B cell (primary cell): Measurements from ENCODE around the gene C17orf113. TPM values are rescaled to one million over a fixed set of nuclear protein-coding genes. Genes with fewer than 3 reads are reported as not detected.

ENCODE experiments used
- ATAC-seq: fragments of 200-7000 bp; cut with Tn5 transposase; one replicate; pipeline ENCODE4 v1.10.0; 2021; ENCODE audit warnings: low read depth, mild to moderate bottlenecking, moderate number of reproducible peaks, moderate library complexity
- CTCF ChIA-PET: fragments of 350-600 bp; sonication (Branson Sonifier 250); formaldehyde crosslinking; loops from one replicate; lab custom pipeline; 2021; ENCODE audit warnings: antibody characterized with exemption, inconsistent platforms; lab: Charles Lee
- POLR2A ChIA-PET: fragments of 350-600 bp; sonication (Branson Sonifier 250); formaldehyde crosslinking; loops from one replicate; lab custom pipeline; 2021; ENCODE audit warnings: antibody characterized with exemption; lab: Charles Lee
- DNase-seq: peaks from one replicate; pipeline ENCODE4 v3.0.0; 2013
- H2AFZ ChIP-seq: 2 replicates; pipeline ENCODE4 v1.6.1; 2012; ENCODE audit warnings: mild to moderate bottlenecking, low read depth, low read length; ENCODE audit not compliant: insufficient read depth, poor library complexity, severe bottlenecking
- H3K27ac ChIP-seq, 2 donors: 1 replicate in 1 of 2; 2 replicates in 1 of 2; pipeline ENCODE4 v1.5.1; 2012 to 2013; ENCODE audit warnings: low read length in 2 of 2, mild to moderate bottlenecking in 2 of 2, moderate library complexity in 1 of 2
- H3K27me3 ChIP-seq, 4 experiments: fragments of 200-600 bp in 1 of 4; sonication (generic) in 1 of 4; replicated peaks in 1 of 4; 1 replicate in 2 of 4; 2 replicates in 2 of 4; pipeline versions ENCODE4 v1.6.1 to v1.7.0; 2013 to 2016; ENCODE audit warnings: low read length in 3 of 4, mild to moderate bottlenecking in 2 of 4, mixed read lengths in 1 of 4, moderate library complexity in 1 of 4; ENCODE audit not compliant: insufficient read depth in 4 of 4, control insufficient read depth in 3 of 4; ENCODE audit errors: control extremely low read depth in 1 of 4
- H3K36me3 ChIP-seq, 2 experiments: replicated peaks in 1 of 2; 1 replicate in 1 of 2; 2 replicates in 1 of 2; pipeline versions ENCODE4 v1.6.1 to v1.7.1; 2013; ENCODE audit warnings: low read length in 1 of 2; ENCODE audit not compliant: insufficient read depth in 2 of 2, control insufficient read depth in 1 of 2; ENCODE audit errors: control extremely low read depth in 1 of 2, extremely low read depth in 1 of 2
- H3K4me1 ChIP-seq, 2 donors: fragments of 200-600 bp in 1 of 2; sonication (generic) in 1 of 2; 1 replicate in 1 of 2; 2 replicates in 1 of 2; pipeline versions ENCODE4 v1.5.1 to v1.6.1; 2013 to 2017; ENCODE audit warnings: low read length in 2 of 2; ENCODE audit not compliant: control insufficient read depth in 2 of 2, insufficient read depth in 2 of 2
- H3K4me2 ChIP-seq: replicated peaks from 2 replicates; pipeline ENCODE3; 2012; ENCODE audit warnings: mild to moderate bottlenecking, low read depth, low read length; ENCODE audit not compliant: poor library complexity, severe bottlenecking
- H3K4me3 ChIP-seq, 5 experiments: fragments of 200-600 bp in 1 of 5; sonication (generic) in 1 of 5; 1 replicate in 3 of 5; 2 replicates in 2 of 5; pipeline versions ENCODE4 v1.5.1 to v1.7.0; 2011 to 2016; ENCODE audit warnings: low read length in 4 of 5, mild to moderate bottlenecking in 4 of 5, low read depth in 2 of 5, control low read depth in 1 of 5, moderate library complexity in 1 of 5; ENCODE audit not compliant: insufficient read depth in 1 of 5; ENCODE audit errors: control extremely low read depth in 1 of 5, extremely low read depth in 1 of 5
- H3K79me2 ChIP-seq: fragments of 200-600 bp; sonication (generic); one replicate; pipeline ENCODE4 v1.6.0; 2016; ENCODE audit warnings: low read length; ENCODE audit not compliant: control insufficient read depth, insufficient read depth
- H3K9ac ChIP-seq: fragments of 200-600 bp; sonication (generic); 2 replicates; pipeline ENCODE4 v1.6.1; 2017; ENCODE audit warnings: mild to moderate bottlenecking, low read length, moderate library complexity
- H3K9me3 ChIP-seq, 3 donors: one replicate each; pipeline versions ENCODE4 v1.6.1 to v1.7.1; 2013; ENCODE audit warnings: low read length in 2 of 3; ENCODE audit not compliant: control insufficient read depth in 2 of 3, insufficient read depth in 1 of 3; ENCODE audit errors: control extremely low read depth in 1 of 3
- H4K20me1 ChIP-seq: 2 replicates; pipeline ENCODE4 v1.6.0; 2012; ENCODE audit warnings: mild to moderate bottlenecking, low read length; ENCODE audit not compliant: insufficient read depth, control insufficient read depth, poor library complexity, severe bottlenecking
- H3K27ac Mint-ChIP-seq: one replicate; pipeline ENCODE4 v1.8.0; 2021; ENCODE audit warnings: mixed read lengths
- H3K27me3 Mint-ChIP-seq: one replicate; pipeline ENCODE4 v1.8.0; 2021; ENCODE audit warnings: mixed read lengths
- H3K4me1 Mint-ChIP-seq: one replicate; pipeline ENCODE4 v1.8.0; 2021; ENCODE audit warnings: mixed read lengths
- H3K4me3 Mint-ChIP-seq: one replicate; pipeline ENCODE4 v1.8.0; 2021; ENCODE audit warnings: mixed read lengths
- H3K9me3 Mint-ChIP-seq: one replicate; pipeline ENCODE4 v1.8.0; 2022; ENCODE audit warnings: mixed read lengths; ENCODE audit not compliant: insufficient read depth
- EZH2 ChIP-seq: IDR thresholded peaks from 2 replicates; pipeline ENCODE4 v1.6.1; 2012; ENCODE audit warnings: borderline replicate concordance, low read depth, mild to moderate bottlenecking, moderate library complexity, low read length; ENCODE audit not compliant: insufficient read depth, poor library complexity, severe bottlenecking
- WGBS: methylation state at CpG from one replicate; pipeline ENCODE4 v1.1.5; 2013; ENCODE audit warnings: missing lambda C conversion rate; ENCODE audit not compliant: insufficient coverage; 5-methylcytosine and 5-hydroxymethylcytosine counted together
- intact Hi-C: fragments of 100-400 bp; cut with micrococcal nuclease; formaldehyde crosslinking; loops from one replicate; pipeline ENCODE4 v1.10.0; 2022
- polyA plus RNA-seq: library from polyadenylated mRNA; depleted of rRNA; stranded (reverse); fragments of >200 nt; gene quantifications from 2 replicates; pipeline ENCODE4 v1.2.3, GENCODE V29; 2012
- total RNA-seq, 2 donors: library from RNA; stranded (reverse); fragments of 120-200 nt in 1 of 2; gene quantifications; 1 replicate in 1 of 2; 2 replicates in 1 of 2; pipeline versions ENCODE4 v1.2.3 to v1.2.4, GENCODE V29; 2013 to 2022
- TF ChIP-seq, protein P1 (sequence below): fragments of 200-600 bp; IDR thresholded peaks from one replicate; pipeline ENCODE4 v1.8.0; 2022; ENCODE audit warnings: antibody characterized with exemption, mild to moderate bottlenecking

Gene C17orf113
- total and polyA plus RNA-seq, 2 donors (not counting 1 experiment from before 2014, with no cell fraction given) = 1.2 to 2.1 TPM

DNA sequence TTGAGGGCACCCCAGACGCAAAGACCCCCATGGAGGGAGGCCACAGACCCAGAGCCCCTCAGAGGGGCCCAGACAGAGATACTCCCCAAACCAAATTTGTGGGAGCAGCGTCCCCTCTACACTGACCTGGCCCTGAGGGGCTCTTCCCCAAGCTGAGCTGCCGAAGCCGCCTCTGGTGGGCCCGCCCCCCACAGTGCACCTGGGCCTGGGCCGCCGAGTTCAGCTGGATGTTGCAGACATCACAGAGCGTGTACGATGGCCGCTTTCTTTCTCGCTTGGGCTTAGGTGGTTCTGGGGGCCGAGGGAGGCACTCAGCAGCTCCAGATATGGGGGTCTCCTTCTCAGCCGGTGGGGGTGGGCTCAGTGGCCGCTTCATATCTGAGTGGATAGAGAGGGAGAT lies 12.3 kb upstream of the C17orf113 start:
- 93% methylated on average over 14 of the region's 14 CpGs for WGBS
- no peaks in the 10 kb centered on the region for H3K27me3 ChIP-seq
- no peaks in the 10 kb centered on the region for H3K79me2 ChIP-seq
- H3K9me3 Mint-ChIP-seq = no peaks in the 10 kb centered on the region
- POLR2A ChIA-PET = no interaction called here
- H3K36me3 ChIP-seq = no peaks in the 10 kb centered on the region
- H3K27ac ChIP-seq = no peak overlapping the region
- H3K4me1 ChIP-seq = peaks cover 16 to 21% of the 10 kb centered on the region in 2 donors
- peaks cover 19% of the 10 kb centered on the region for H3K4me1 Mint-ChIP-seq
- intact Hi-C loops = loop anchor here (1.0 kb wide), 1 partner anchor 99 kb away; no protein-coding TSS in a partner anchor
- H3K27me3 Mint-ChIP-seq = no peaks in the 10 kb centered on the region
- H3K4me2 ChIP-seq = no peak overlapping the region
- H3K27ac Mint-ChIP-seq = no peak overlapping the region
- H3K4me3 ChIP-seq = no peak overlapping the region
- TF ChIP-seq EZH2 = no peak
- TF ChIP-seq, protein P1, sequence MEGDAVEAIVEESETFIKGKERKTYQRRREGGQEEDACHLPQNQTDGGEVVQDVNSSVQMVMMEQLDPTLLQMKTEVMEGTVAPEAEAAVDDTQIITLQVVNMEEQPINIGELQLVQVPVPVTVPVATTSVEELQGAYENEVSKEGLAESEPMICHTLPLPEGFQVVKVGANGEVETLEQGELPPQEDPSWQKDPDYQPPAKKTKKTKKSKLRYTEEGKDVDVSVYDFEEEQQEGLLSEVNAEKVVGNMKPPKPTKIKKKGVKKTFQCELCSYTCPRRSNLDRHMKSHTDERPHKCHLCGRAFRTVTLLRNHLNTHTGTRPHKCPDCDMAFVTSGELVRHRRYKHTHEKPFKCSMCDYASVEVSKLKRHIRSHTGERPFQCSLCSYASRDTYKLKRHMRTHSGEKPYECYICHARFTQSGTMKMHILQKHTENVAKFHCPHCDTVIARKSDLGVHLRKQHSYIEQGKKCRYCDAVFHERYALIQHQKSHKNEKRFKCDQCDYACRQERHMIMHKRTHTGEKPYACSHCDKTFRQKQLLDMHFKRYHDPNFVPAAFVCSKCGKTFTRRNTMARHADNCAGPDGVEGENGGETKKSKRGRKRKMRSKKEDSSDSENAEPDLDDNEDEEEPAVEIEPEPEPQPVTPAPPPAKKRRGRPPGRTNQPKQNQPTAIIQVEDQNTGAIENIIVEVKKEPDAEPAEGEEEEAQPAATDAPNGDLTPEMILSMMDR = no peak
- ATAC-seq (no peak), DNase-seq (no peak)
- H3K9me3 ChIP-seq = no peaks in the 10 kb centered on the region
- H3K9ac ChIP-seq = no peak overlapping the region
- no peaks in the 10 kb centered on the region for H4K20me1 ChIP-seq
- CTCF ChIA-PET = interaction anchor here (1.2 to 6.9 kb wide), 2 partner anchors 14 to 98 kb away, joined by 4 to 51 read pairs; partner anchors contain the start of gene CNP
- no peak overlapping the region for H2AFZ ChIP-seq
- no peak overlapping the region for H3K4me3 Mint-ChIP-seq

DNA sequence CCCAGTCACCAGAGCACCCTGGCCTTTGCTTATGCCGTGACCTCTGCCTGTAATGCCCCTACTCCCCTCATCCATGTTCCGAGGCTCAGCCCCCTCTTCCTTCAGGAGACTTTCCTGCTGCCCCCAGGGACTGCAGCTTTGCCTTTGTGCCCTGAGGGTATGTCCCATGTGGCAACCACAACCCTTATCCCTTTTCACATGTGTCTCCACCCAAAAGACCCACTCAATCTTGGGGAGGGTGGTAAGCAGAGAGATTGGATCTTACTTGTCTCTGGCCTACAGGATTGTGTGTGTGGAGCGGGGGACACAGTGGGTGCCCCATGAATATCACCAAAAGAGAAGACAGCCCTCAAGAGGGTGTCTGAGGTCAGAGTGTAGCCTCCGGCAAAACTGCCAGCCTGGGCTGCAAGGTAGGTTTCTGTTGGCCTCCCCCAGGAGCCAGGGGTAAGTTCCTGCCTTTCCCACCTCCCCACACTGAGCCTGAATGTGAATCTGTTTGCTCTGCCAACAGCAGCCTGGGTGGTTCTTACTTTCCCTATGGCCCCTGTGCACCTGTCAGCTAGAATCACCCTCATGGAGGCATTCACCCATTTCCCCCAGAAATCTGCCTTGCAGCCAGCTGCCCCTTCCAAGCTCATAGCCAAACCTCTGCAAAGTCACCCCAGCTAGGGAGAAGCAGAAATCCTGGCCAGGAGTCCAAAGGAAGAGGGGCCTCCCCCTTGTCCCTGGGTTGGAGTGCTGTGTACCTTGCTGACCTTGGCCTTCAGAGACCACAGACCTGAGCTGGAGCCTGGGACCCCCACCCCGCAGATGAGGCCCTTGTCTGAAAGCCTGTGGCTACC lies 11.5 kb upstream of the C17orf113 start:
- H3K4me2 ChIP-seq = no peak overlapping the region
- no peak for TF ChIP-seq EZH2
- TF ChIP-seq, protein P1 = no peak
- H3K36me3 ChIP-seq = no peaks in the 10 kb centered on the region
- H3K4me1 ChIP-seq = peaks cover 15 to 16% of the 10 kb centered on the region in 2 donors
- no peaks in the 10 kb centered on the region for H3K79me2 ChIP-seq
- peaks cover 0 to 5% (median 0%) of the 10 kb centered on the region in 3 donors for H3K9me3 ChIP-seq
- DNase-seq = no peak
- POLR2A ChIA-PET = no interaction called here
- no peak overlapping the region for H3K4me3 Mint-ChIP-seq
- no peak overlapping the region for H3K9ac ChIP-seq
- no peaks in the 10 kb centered on the region for H3K27me3 ChIP-seq
- no peak overlapping the region for H3K4me3 ChIP-seq
- H2AFZ ChIP-seq = no peak overlapping the region
- H3K27ac Mint-ChIP-seq = no peak overlapping the region
- H3K9me3 Mint-ChIP-seq = no peaks in the 10 kb centered on the region
- no peak overlapping the region for H3K27ac ChIP-seq
- 64% methylated on average over 5 of the region's 5 CpGs for WGBS
- CTCF ChIA-PET = interaction anchor here (1.2 to 6.9 kb wide), 2 partner anchors 15 to 98 kb away, joined by 4 to 51 read pairs; partner anchors contain the start of gene CNP
- intact Hi-C loops = no loop called here
- no peaks in the 10 kb centered on the region for H4K20me1 ChIP-seq
- no peak for ATAC-seq
- no peaks in the 10 kb centered on the region for H3K27me3 Mint-ChIP-seq
- peaks cover 15% of the 10 kb centered on the region for H3K4me1 Mint-ChIP-seq
